Transverse colon (tissue), 3 donors: ENCODE results near the gene RHOBTB3.

Experiments used
- CTCF ChIP-seq, 5 experiments: fragments of 200-600 bp in 3 of 5; fragments of 450-650 bp in 2 of 5; sonication (generic) in 3 of 5; IDR thresholded peaks; 1 replicate in 2 of 5; 2 replicates in 3 of 5; pipeline ENCODE4 v1.5.1; 2016 to 2017; ENCODE audit warnings: antibody characterized with exemption in 5 of 5, inconsistent platforms in 3 of 5, mild to moderate bottlenecking in 2 of 5, moderate library complexity in 1 of 5
- POLR2A ChIP-seq: fragments of 450-650 bp; IDR thresholded peaks from one replicate; pipeline ENCODE4 v1.6.1; 2016; ENCODE audit warnings: antibody characterized with exemption, mild to moderate bottlenecking, moderate library complexity

GRCh38 chr5:95713960-95714710 lies 17.0 kb upstream of the RHOBTB3 start:
- no peak for TF ChIP-seq POLR2A
- TF ChIP-seq CTCF (IDR thresholded peaks at IDR 0.05) = no peak
